CMK (cell line): Measurements from ENCODE around the gene GRHL3.

Source experiments
- DNase-seq: peaks from one replicate; pipeline ENCODE4 v3.0.0-alpha.2; 2010; ENCODE audit warnings: low read depth

GRHL3 gene

DNA sequence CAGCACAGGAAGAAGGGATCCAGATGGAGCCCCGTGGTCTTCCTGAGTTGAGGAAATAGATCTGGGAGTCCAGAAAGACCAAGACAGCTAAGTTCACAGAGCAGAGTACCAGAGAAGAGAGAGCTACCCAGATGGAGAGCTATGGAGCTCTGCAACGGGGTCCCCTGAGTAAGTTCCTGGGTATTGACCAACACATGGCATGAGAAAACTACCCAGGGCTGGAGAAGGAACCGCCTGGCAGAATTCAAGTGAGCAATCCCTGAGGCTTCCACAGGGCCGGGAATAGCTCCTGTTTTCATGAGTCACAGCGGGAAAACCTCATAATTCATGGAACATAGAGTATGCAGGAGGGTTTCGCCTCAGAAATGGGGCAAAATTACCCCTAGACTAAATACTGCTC is 74.7 kb downstream of the GRHL3 start:
- DNase-seq, result no peak

GRCh38 chr1:24400065-24400464 is 80.9 kb downstream of the GRHL3 start:
- DNase-seq, result no peak

- DNase-seq, result no peak
These were observed 84.6 kb downstream of the GRHL3 start for GRCh38 chr1:24403806-24404205.
